K562 (cell line): ENCODE results near the gene MARCKSL1. TPM values are rescaled to one million over a fixed set of nuclear protein-coding genes. Genes with fewer than 3 reads are reported as not detected.

Experiments
- CCAR2 ChIP-seq: fragments of 200-400 bp; formaldehyde crosslinking; IDR thresholded peaks from 2 replicates; pipeline ENCODE4 v1.6.1; 2017; ENCODE audit warnings: mild to moderate bottlenecking, low read depth, low read length
- CLOCK ChIP-seq: fragments of 250-450 bp; sonication (Bioruptor Pico); IDR thresholded peaks from 2 replicates; pipeline ENCODE4 v1.4.0; 2020; ENCODE audit warnings: mild to moderate bottlenecking, moderate library complexity, borderline replicate concordance
- CSDE1 ChIP-seq, 2 experiments: fragments of 450-650 bp; IDR thresholded peaks; 2 replicates each; pipeline ENCODE4 v1.6.1; 2016; ENCODE audit warnings: mild to moderate bottlenecking in 1 of 2
- DMBX1 ChIP-seq: fragments of 250-450 bp; sonication (Bioruptor Pico); IDR thresholded peaks from 2 replicates; pipeline ENCODE4 v1.8.0; 2022; ENCODE audit warnings: inconsistent platforms, mild to moderate bottlenecking, moderate library complexity, borderline replicate concordance
- GMEB1 ChIP-seq: fragments of 250-450 bp; sonication (Bioruptor Pico); IDR thresholded peaks from 2 replicates; pipeline ENCODE4 v1.4.0; 2020; ENCODE audit warnings: mild to moderate bottlenecking
- GTF2E2 ChIP-seq: fragments of 200-800 bp; sonication (Bioruptor generic); IDR thresholded peaks from 2 replicates; pipeline ENCODE4 v1.6.1; 2016; ENCODE audit warnings: missing genetic modification characterization, missing compliant biosample characterization
- HNRNPK ChIP-seq: fragments of 200-400 bp; formaldehyde crosslinking; IDR thresholded peaks from one replicate; pipeline ENCODE4 v1.6.1; 2018; ENCODE audit warnings: mild to moderate bottlenecking, low read depth, low read length; ENCODE audit not compliant: poor library complexity, severe bottlenecking
- IRF1 ChIP-seq: sonication (generic); formaldehyde crosslinking; IDR thresholded peaks from 2 replicates; pipeline ENCODE4 v1.8.0; 2022; ENCODE audit warnings: missing genetic modification reagents, mild to moderate bottlenecking, borderline replicate concordance
- MEF2D ChIP-seq: conservative IDR thresholded peaks from 2 replicates; pipeline ENCODE4 v1.6.1; 2016; ENCODE audit warnings: low read depth, missing genetic modification characterization, missing compliant biosample characterization
- NR2F6 ChIP-seq: fragments of 450-650 bp; formaldehyde crosslinking; IDR thresholded peaks from 2 replicates; pipeline ENCODE4 v1.4.0; 2020; ENCODE audit warnings: mild to moderate bottlenecking
- POLR2A ChIP-seq: fragments of 450-650 bp; conservative IDR thresholded peaks from 2 replicates; pipeline ENCODE4 v1.6.1; 2016
- PRPF4 ChIP-seq: fragments of 200-400 bp; formaldehyde crosslinking; IDR thresholded peaks from one replicate; pipeline ENCODE4 v1.6.1; 2017; ENCODE audit warnings: low read length, low read depth, mild to moderate bottlenecking; ENCODE audit not compliant: insufficient read depth, poor library complexity, severe bottlenecking
- RNF2 ChIP-seq: sonication (generic); IDR thresholded peaks from 2 replicates; pipeline ENCODE4 v1.6.1; 2016
- SPI1 ChIP-seq: IDR thresholded peaks from 2 replicates; pipeline ENCODE4 v1.6.1; 2011; ENCODE audit warnings: low read depth, low read length, control low read depth, borderline replicate concordance
- TAF7 ChIP-seq: fragments of 450-650 bp; IDR thresholded peaks from 2 replicates; pipeline ENCODE4 v1.6.1; 2016; ENCODE audit warnings: missing genetic modification characterization, missing compliant biosample characterization
- ZBTB11 ChIP-seq, 3 experiments: fragments of 200-800 bp in 1 of 3; fragments of 250-450 bp in 1 of 3; fragments of 450-650 bp in 1 of 3; sonication (Bioruptor Pico) in 1 of 3; sonication (Bioruptor generic) in 1 of 3; formaldehyde crosslinking in 1 of 3; IDR thresholded peaks; 2 replicates each; pipeline versions ENCODE4 v1.6.1 to v1.8.0; 2016 to 2022; ENCODE audit warnings: mild to moderate bottlenecking in 2 of 3, missing genetic modification characterization in 2 of 3, missing compliant biosample characterization in 1 of 3, moderate library complexity in 1 of 3
- ZNF408 ChIP-seq: fragments of 250-450 bp; sonication (Bioruptor Pico); IDR thresholded peaks from 2 replicates; pipeline ENCODE4 v1.4.0; 2020; ENCODE audit warnings: low read depth, mild to moderate bottlenecking, moderate library complexity
- ZNF780A ChIP-seq: fragments of 250-450 bp; sonication (Bioruptor Pico); IDR thresholded peaks from 2 replicates; pipeline ENCODE4 v1.5.0; 2021; ENCODE audit warnings: mild to moderate bottlenecking
- polyA plus RNA-seq, 8 experiments: library from polyadenylated mRNA; depleted of rRNA in 4 of 8; stranded (reverse) in 5 of 8; unstranded in 3 of 8; fragments of >200 nt; fragmentation: Nextera tagmentation in 2 of 8; fragmentation: Illumina TruSeq in 1 of 8; extraction: Ambion mirVana in 2 of 8; extraction: Trizol in 1 of 8; gene quantifications; 2 replicates each; pipeline versions ENCODE4 v1.2.1 to v1.2.3, GENCODE V29; 2011 to 2014; ENCODE audit warnings: inconsistent platforms in 1 of 8, missing spikeins in 1 of 8
- total RNA-seq, 7 experiments: library from RNA; depleted of rRNA in 6 of 7; stranded (reverse); fragments of >200 nt in 6 of 7; fragmentation: Illumina TruSeq in 2 of 7; extraction: Trizol in 2 of 7; gene quantifications; 2 replicates each; pipeline versions ENCODE4 v1.2.1 to v1.2.3, GENCODE V29; 2011 to 2021; ENCODE audit warnings: low replicate concordance in 1 of 7

Gene MARCKSL1
- total and polyA plus RNA-seq, 9 of the 15 experiments (the other 6 are each of a cell fraction or from before 2014, with no cell fraction given), result 14.7 to 325 (median 155) TPM

GRCh38 chr1:32291708-32292538 lies 44.1 kb downstream of the MARCKSL1 start, which contains the start of gene HDAC1 (continued):
- peak in 1 of 3 experiments; percentile 89; a peak in 2 of 6 replicates for TF ChIP-seq ZBTB11 (CRISPR knock-in tag; IDR thresholded peaks at IDR 0.05)
- peak; percentile 35; the same call in 1 of the 2 replicates for TF ChIP-seq MEF2D
- peak; percentile 36; the same call in 1 of the 2 replicates for TF ChIP-seq NR2F6 (CRISPR knock-in tag)
- no peak for TF ChIP-seq CLOCK (CRISPR knock-in tag)
- TF ChIP-seq ZNF408 (CRISPR knock-in tag), result no peak
- no peak for TF ChIP-seq GMEB1 (CRISPR knock-in tag)
- no peak for TF ChIP-seq SPI1
- TF ChIP-seq CCAR2, result no peak
- TF ChIP-seq CSDE1 (IDR thresholded peaks at IDR 0.05), result no peak
- TF ChIP-seq DMBX1 (CRISPR knock-in tag), result peak; percentile 74
- TF ChIP-seq ZNF780A (CRISPR knock-in tag), result no peak; the same call in 1 of the 2 replicates
- TF ChIP-seq HNRNPK, result no peak
- TF ChIP-seq IRF1 (CRISPR knock-in tag), result no peak
- peak; percentile 72 for TF ChIP-seq GTF2E2 (tag)
- TF ChIP-seq POLR2A, result peak; percentile 89
- TF ChIP-seq TAF7, result peak; percentile 96
- peak; percentile 91 for TF ChIP-seq RNF2
- peak; percentile 62 for TF ChIP-seq PRPF4
